SK-MEL-5 (cell line): ENCODE measurements around the gene YIPF5. TPM values are rescaled to one million over a fixed set of nuclear protein-coding genes. Genes with fewer than 3 reads are reported as not detected.

Experiments used
- DNase-seq: peaks from one replicate; pipeline ENCODE4 v3.0.0-alpha.2; 2016; ENCODE audit warnings: low read depth, low spot score
- in situ Hi-C: cut with HindIII; loops from 2 replicates; pipeline ENCODE4 v1.10.0; 2016; ENCODE audit warnings: low sequenced_read_pairs, high pct_unique_total_duplicates, low pct_unique_long_range_greater_than_20kb
- small RNA-seq, 2 experiments: library from RNA; depleted of rRNA; stranded (forward); fragments of <200 nt; gene quantifications; one replicate each; pipeline ENCODE3, GENCODE V24; 2014
- total RNA-seq: library from RNA; depleted of rRNA; stranded (reverse); fragments of >200 nt; shearing (Covaris generic); gene quantifications from 2 replicates; pipeline ENCODE4 v1.2.3, GENCODE V29; 2014; rRNA removed

YIPF5 gene
- total RNA-seq, 1 experiment from 2014 or later = 50.7 TPM

GRCh38 chr5:144135113-144135762 is 35.2 kb downstream of the YIPF5 start:
- in situ Hi-C loops = no loop called here
- no peak for DNase-seq

GRCh38 chr5:144134194-144134826 is 36.1 kb downstream of the YIPF5 start:
- no peak for DNase-seq
- in situ Hi-C loops = no loop called here

DNA sequence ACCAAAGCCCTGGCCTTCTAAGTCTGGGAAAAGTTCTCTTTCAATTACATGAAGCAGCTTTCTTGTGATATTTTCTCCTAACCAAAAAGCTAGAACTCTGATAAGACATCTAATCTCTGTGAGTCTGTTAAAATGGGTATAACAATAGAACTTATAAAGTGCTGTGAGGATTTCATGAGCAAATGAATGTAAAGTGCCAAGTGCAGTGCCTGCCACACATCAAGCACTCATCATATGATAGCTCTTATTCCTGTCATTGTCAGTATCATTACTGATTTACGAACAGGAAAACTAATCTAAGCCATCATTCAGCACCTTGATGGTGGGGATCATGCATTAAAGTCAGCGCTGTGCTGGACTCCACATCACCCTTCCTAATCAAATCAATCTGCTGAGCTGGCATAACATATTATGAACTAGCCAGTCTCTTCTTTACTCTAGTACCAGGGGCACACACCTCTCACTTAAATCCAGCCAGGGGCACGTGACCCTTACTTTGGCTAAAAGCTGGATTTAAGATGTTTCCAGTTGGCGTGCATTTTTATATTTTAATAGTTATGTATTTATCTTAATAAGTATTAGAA is 37.3 kb downstream of the YIPF5 start:
- no peak for DNase-seq
- in situ Hi-C loops = no loop called here

DNA sequence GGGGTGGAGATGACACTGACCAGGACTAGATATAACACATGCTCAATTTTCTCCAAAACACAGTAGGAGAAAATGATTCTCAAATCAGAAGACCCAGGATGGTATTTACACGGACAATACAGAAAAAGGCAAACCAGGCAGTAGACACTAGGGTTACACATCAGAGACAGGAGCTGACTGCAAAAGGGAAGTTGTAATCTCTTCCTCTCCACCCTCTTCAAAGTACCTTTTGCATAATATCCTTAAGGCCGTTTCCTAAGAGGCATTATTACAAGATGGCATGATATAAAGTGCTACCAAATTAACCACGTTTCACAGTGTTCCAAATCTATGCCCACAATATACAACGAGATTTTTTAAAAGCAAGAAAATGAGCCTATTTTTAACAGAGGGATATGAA is 39.2 kb downstream of the YIPF5 start:
- in situ Hi-C loops = no loop called here
- DNase-seq = no peak

DNA sequence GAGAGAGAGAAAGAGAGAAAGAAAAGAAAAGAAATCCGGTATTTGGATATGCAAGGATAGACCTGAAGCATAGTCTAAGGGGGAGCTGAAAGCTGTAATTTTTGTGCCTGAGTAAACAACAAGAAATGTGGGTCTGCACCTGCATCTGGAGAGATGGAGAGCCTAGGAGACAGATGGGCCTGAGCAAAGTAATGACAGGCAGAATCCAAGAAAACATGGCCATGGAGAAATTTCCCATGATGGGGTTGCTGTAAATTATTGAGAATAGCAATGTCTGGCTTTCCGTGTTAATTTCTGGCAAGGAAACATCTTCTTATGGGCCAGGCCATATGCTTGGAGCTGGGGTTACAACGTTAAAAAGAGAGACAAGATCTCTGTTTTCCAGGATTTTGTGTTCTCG is 40.2 kb downstream of the YIPF5 start:
- DNase-seq = no peak
- in situ Hi-C loops = no loop called here

DNA sequence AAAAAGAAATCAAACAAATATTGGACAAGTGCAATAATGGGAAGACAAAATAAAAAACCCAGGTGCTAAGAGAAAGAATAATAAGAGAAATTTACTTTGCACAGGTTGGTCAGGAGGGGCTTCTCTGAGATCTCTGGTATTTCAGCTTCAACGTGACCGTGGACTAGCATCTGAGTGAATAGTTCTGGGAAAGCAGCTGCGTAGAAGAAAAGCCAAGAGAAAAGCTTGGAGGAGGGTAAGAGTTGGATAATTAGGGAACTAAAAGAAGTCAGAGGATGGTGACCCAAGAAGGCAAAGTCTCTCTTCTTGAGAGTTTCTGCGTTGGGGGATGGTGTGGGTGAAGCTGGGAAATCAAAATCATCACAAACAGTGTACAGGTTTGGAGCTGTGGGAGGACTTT is 41.6 kb downstream of the YIPF5 start:
- in situ Hi-C loops = no loop called here
- DNase-seq = no peak

DNA sequence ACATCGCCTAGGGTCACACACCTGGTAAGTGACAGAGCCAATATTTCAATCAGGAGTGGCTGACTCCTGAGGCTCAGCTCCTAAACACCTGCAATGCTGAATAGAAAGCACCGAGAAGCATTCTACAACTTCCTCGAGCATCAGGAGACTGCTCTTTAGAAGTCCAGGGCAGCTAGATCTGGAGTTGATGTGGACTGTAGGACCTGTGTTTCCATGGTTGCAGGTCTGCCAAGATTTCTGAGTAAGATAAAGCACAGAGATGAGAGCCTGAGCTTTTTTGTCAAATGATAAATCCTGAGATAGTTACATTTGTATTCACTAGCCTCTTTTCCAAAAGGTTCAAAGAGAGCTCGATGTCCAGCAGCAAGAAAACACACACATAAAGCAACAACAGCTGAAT is 43.8 kb downstream of the YIPF5 start:
- no peak for DNase-seq
- in situ Hi-C loops = no loop called here

- DNase-seq = no peak
- in situ Hi-C loops = no loop called here
These were observed 45.2 kb downstream of the YIPF5 start for GRCh38 chr5:144125163-144125726.

DNA sequence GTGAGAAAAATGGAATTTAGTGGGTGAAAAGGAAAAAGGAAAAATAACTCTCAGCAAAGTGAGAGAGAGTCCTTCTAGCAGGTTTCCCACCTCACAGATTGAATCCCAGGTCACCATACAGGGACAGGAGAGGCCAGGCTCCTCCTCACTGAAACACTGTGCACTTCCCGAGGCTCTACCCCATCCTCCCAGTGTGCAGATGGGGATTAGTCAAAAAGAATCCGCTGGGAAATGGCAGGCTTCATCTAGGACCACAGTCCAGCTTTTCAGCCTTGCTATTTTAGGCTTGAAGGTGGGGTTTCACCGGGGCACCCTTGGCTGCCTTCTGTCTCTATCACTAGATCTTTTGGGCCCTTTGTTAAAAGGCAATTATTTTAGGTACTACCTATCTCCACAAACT is 47.8 kb downstream of the YIPF5 start:
- in situ Hi-C loops = no loop called here
- DNase-seq = no peak

DNA sequence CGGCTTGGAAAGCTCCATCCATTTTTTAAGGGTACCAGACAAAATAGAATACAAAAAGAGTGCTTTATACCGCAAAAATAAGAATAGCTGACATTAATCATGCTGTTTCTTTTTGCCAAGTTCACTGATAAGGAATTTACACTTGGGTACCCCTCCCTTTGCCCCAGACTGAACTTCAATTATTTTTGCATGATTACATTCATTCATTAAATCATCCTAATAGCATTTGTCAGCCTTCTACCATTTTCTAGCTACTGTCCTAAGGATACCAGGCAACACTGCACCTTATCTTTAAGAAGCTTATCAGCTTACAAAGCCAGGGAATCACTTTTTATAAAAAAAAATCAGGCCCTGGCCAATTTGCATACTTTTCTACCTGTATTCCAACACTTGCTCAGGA is 48.4 kb downstream of the YIPF5 start:
- DNase-seq = no peak
- in situ Hi-C loops = no loop called here

GRCh38 chr5:144121577-144121976 is 48.9 kb downstream of the YIPF5 start:
- DNase-seq = no peak
- in situ Hi-C loops = no loop called here

DNA sequence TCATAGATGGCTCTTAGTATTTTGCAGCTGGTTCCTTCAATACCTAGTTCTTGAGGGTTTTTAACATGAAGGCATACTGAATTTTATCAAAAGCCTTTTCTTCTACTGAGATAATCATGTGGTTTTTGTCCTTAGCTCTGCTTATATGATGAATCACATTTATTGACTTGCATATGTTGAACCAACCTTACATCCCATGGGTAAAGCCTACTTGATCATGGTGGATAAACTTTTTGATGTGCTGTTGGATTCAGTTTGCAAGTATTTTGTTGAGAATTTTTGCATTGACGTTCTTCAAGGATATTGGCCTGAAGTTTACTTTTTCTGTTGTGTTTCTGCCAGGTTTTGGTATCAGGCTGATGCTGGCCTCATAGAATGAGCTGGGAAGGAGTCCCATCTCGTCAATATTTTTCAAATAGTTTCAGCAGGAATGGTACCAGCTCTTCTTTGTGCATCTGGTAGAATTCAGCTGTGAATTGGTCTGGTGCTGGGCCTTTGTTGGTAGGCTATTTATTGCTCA is 49.7 kb downstream of the YIPF5 start:
- no peak for DNase-seq
- in situ Hi-C loops = no loop called here

- DNase-seq = no peak
- in situ Hi-C loops = no loop called here
These were observed 53.0 kb downstream of the YIPF5 start for GRCh38 chr5:144117412-144117811.

- in situ Hi-C loops = no loop called here
- DNase-seq = no peak
These were observed 55.9 kb downstream of the YIPF5 start for GRCh38 chr5:144114571-144114970.

Small RNAs within 50 kb of the gene (small RNA-seq; reads per million reads assigned to genes)
- 0 to 0.10 reads per million in 2 experiments for gene RN7SL87P

Other genes with a start within 250 kb of the YIPF5 start
- 0.03 TPM in 1 of 2 replicates, not detected in the other for gene KCTD16, start 214 bp upstream of the YIPF5 start, total RNA-seq